ENCODE results near the gene PTEN.

PTEN gene

DNA sequence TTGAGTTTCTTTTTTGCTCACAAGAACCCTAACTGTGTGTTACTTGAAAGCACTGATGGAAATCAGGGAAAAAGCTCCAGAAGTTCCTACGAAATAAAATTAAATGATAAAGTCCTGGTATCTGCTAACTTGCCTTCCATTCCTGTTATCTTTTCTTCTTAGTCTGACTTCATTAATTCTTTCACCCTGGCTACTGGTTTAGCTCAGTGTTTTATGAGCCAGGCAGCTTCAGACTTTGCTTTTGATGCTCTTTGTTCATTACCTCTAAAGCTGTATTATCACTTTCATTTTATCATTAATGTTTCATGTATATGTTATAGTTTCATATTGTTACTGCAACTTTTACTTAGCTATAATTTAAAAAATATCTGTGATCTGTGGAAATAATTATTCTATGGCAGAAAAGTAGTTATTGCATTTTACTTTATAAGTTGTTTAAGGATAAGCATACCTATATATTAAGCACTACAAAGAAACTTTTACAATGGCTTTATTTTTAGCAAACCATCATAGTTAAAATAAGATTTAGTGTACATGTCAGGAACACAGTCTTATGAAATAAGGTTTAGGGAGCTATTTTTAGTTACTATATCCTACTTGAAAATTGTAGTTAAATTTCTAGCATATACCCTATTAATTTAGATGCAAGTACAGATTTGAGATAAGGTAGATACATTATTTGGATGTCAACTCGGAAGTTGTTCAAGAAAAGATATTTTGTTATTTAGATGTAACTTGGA is 19.3 kb downstream of the PTEN start:
- H3K4me1 ChIP-seq (ENCODE audit: low read length): no peaks in the 10 kb centered on the region
- no peaks in the 10 kb centered on the region for H3K9me2 ChIP-seq (replicated peaks; ENCODE audit: insufficient read depth, low read length)
- no peak overlapping the region for H2AFZ ChIP-seq (ENCODE audit: low read length)
- H4K20me1 ChIP-seq (ENCODE audit: insufficient read depth, low read length): no peaks in the 10 kb centered on the region
- peaks cover 87% of the 10 kb centered on the region for H3K79me2 ChIP-seq (ENCODE audit: low read length)
- peaks cover 29% of the 10 kb centered on the region for H3K36me3 ChIP-seq (replicated peaks; ENCODE audit: insufficient read depth, low read length)
- no peak for DNase-seq
- TF ChIP-seq EZH2phosphoT487 (IDR thresholded peaks at IDR 0.05; ENCODE audit: low read length) (no peak), EZH2 (optimal IDR thresholded peaks at IDR 0.05; ENCODE audit: low read depth, low read length) (no peak)
- TF ChIP-seq, protein P1, sequence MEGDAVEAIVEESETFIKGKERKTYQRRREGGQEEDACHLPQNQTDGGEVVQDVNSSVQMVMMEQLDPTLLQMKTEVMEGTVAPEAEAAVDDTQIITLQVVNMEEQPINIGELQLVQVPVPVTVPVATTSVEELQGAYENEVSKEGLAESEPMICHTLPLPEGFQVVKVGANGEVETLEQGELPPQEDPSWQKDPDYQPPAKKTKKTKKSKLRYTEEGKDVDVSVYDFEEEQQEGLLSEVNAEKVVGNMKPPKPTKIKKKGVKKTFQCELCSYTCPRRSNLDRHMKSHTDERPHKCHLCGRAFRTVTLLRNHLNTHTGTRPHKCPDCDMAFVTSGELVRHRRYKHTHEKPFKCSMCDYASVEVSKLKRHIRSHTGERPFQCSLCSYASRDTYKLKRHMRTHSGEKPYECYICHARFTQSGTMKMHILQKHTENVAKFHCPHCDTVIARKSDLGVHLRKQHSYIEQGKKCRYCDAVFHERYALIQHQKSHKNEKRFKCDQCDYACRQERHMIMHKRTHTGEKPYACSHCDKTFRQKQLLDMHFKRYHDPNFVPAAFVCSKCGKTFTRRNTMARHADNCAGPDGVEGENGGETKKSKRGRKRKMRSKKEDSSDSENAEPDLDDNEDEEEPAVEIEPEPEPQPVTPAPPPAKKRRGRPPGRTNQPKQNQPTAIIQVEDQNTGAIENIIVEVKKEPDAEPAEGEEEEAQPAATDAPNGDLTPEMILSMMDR (IDR thresholded peaks at IDR 0.05; ENCODE audit: low read length): no peak
- H3F3A ChIP-seq (ENCODE audit: insufficient read depth, low read length): no peaks in the 10 kb centered on the region; the same call in 1 of the 2 replicates
- H3K9me3 ChIP-seq (replicated peaks; ENCODE audit: insufficient read depth, low read length): no peaks in the 10 kb centered on the region
- H3K27ac ChIP-seq (ENCODE audit: low read length): no peak overlapping the region
- no peak overlapping the region for H3K4me3 ChIP-seq (ENCODE audit: low read length)
- no peak overlapping the region for H3K4me2 ChIP-seq (ENCODE audit: low read depth, low read length)
- no peak overlapping the region for H3K9ac ChIP-seq (ENCODE audit: low read length)
- H3K27me3 ChIP-seq (replicated peaks; ENCODE audit: insufficient read depth, low read length): no peaks in the 10 kb centered on the region

DNA sequence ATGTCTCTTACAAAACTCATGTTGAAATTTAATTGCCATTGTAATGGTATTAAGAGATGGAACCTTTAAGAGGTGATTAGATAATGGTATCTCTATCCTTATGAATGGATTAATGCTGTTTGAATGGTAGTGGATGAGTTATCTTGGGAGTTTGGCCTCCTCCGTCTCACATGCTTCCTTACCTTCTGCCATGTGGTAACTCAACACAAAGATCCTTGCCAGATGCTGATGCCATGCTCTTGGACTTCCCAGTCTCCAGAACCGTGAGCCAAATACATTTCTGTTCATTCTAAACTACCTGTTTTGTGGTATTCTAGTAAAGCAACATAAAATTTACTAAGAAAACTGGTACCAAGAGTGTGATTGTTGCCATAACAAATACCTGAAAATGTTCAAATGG is 23.2 kb downstream of the PTEN start:
- Histone ChIP-seq H3K9ac (ENCODE audit: low read length) (no peak overlapping the region), H3K4me2 (ENCODE audit: low read depth, low read length) (no peak overlapping the region), H3K4me3 (ENCODE audit: low read length) (no peak overlapping the region), H3K36me3 (replicated peaks; ENCODE audit: insufficient read depth, low read length) (peaks cover 12% of the 10 kb centered on the region), H2AFZ (ENCODE audit: low read length) (no peak overlapping the region), H3K9me2 (replicated peaks; ENCODE audit: insufficient read depth, low read length) (no peaks in the 10 kb centered on the region), H3K27ac (ENCODE audit: low read length) (no peak overlapping the region), H3K9me3 (replicated peaks; ENCODE audit: insufficient read depth, low read length) (no peaks in the 10 kb centered on the region), H3K27me3 (replicated peaks; ENCODE audit: insufficient read depth, low read length) (no peaks in the 10 kb centered on the region), H3F3A (ENCODE audit: insufficient read depth, low read length) (no peaks in the 10 kb centered on the region), H3K4me1 (ENCODE audit: low read length) (no peaks in the 10 kb centered on the region), H3K79me2 (ENCODE audit: low read length) (peaks cover 94% of the 10 kb centered on the region), H4K20me1 (ENCODE audit: insufficient read depth, low read length) (no peaks in the 10 kb centered on the region)
- DNase-seq: no peak
- TF ChIP-seq EZH2 (optimal IDR thresholded peaks at IDR 0.05; ENCODE audit: low read depth, low read length) (no peak), EZH2phosphoT487 (IDR thresholded peaks at IDR 0.05; ENCODE audit: low read length) (no peak)
- TF ChIP-seq, protein P1 (IDR thresholded peaks at IDR 0.05; ENCODE audit: low read length): no peak

DNA sequence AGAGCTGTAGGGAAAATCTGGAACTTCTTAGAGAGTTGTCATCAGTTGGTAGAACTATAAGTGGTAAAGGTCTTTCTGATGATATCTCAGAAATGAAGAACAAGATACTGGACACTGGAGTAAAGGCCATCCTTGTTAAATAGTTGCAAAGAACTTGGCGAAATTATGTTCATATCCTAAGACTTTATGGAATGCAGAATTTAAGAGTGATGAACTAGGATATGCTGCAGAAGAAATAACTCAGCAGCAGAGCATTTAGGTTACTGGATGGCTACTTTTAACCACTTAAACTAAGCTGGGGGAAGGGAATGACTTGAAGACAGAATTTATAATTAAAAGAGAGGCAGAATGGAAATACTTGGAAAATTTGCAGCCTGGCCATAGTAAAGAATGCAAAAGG is 23.7 kb downstream of the PTEN start:
- H4K20me1 ChIP-seq (ENCODE audit: insufficient read depth, low read length): no peaks in the 10 kb centered on the region

More for the DNA sequence above, 23.7 kb downstream of the PTEN start:
- H3K4me2 ChIP-seq (ENCODE audit: low read depth, low read length): no peak overlapping the region
- no peak overlapping the region for H3K27ac ChIP-seq (ENCODE audit: low read length)
- H3K9me3 ChIP-seq (replicated peaks; ENCODE audit: insufficient read depth, low read length): no peaks in the 10 kb centered on the region
- H3F3A ChIP-seq (ENCODE audit: insufficient read depth, low read length): no peaks in the 10 kb centered on the region
- peaks cover 12% of the 10 kb centered on the region for H3K36me3 ChIP-seq (replicated peaks; ENCODE audit: insufficient read depth, low read length)
- H3K27me3 ChIP-seq (replicated peaks; ENCODE audit: insufficient read depth, low read length): no peaks in the 10 kb centered on the region
- H3K9ac ChIP-seq (ENCODE audit: low read length): no peak overlapping the region
- no peak overlapping the region for H3K4me3 ChIP-seq (ENCODE audit: low read length)
- peaks cover 94% of the 10 kb centered on the region for H3K79me2 ChIP-seq (ENCODE audit: low read length)
- no peak overlapping the region for H2AFZ ChIP-seq (ENCODE audit: low read length)
- H3K4me1 ChIP-seq (ENCODE audit: low read length): no peaks in the 10 kb centered on the region
- H3K9me2 ChIP-seq (replicated peaks; ENCODE audit: insufficient read depth, low read length): no peaks in the 10 kb centered on the region
- no peak for TF ChIP-seq EZH2 (optimal IDR thresholded peaks at IDR 0.05; ENCODE audit: low read depth, low read length)
- no peak for TF ChIP-seq EZH2phosphoT487 (IDR thresholded peaks at IDR 0.05; ENCODE audit: low read length)
- TF ChIP-seq, protein P1 (IDR thresholded peaks at IDR 0.05; ENCODE audit: low read length): no peak
- no peak for DNase-seq
